Endometrial microvascular endothelial cells (primary cell): ENCODE measurements around the gene GABBR2. TPM values are rescaled to one million over a fixed set of nuclear protein-coding genes. Genes with fewer than 3 reads are reported as not detected.

Experiments used
- in situ Hi-C: cut with HindIII; loops from 2 replicates; pipeline ENCODE4 v1.10.0; 2017; ENCODE audit warnings: low sequenced_read_pairs, low pct_unique_long_range_greater_than_20kb; ENCODE audit errors: inconsistent ontology term
- total RNA-seq: library from RNA; depleted of rRNA; stranded (reverse); fragments of >200 nt; gene quantifications from one replicate; pipeline ENCODE4 v1.2.3, GENCODE V29; 2015; ENCODE audit errors: inconsistent ontology term

GABBR2 gene
- total RNA-seq, 1 donor from 2014 or later = 17.3 TPM

GRCh38 chr9:98536542-98537173, 172.1 kb downstream of the GABBR2 start:
- in situ Hi-C loops = no loop called here

- in situ Hi-C loops = no loop called here
Observed at GRCh38 chr9:98533866-98534265, 174.9 kb downstream of the GABBR2 start.

- in situ Hi-C loops = no loop called here
Observed at GRCh38 chr9:98533132-98533531, 175.6 kb downstream of the GABBR2 start.

- in situ Hi-C loops = no loop called here
Observed at GRCh38 chr9:98532574-98532973, 176.2 kb downstream of the GABBR2 start.

- in situ Hi-C loops = no loop called here
Observed at GRCh38 chr9:98532147-98532546, 176.6 kb downstream of the GABBR2 start.

- in situ Hi-C loops = no loop called here
Observed at GRCh38 chr9:98530806-98531386, 177.8 kb downstream of the GABBR2 start.

- in situ Hi-C loops = no loop called here
Observed at GRCh38 chr9:98530275-98530674, 178.5 kb downstream of the GABBR2 start.

GRCh38 chr9:98529841-98530240, 178.9 kb downstream of the GABBR2 start:
- in situ Hi-C loops = no loop called here

GRCh38 chr9:98523231-98523901, 185.4 kb downstream of the GABBR2 start:
- in situ Hi-C loops = no loop called here

- in situ Hi-C loops = no loop called here
Observed at GRCh38 chr9:98522487-98522886, 186.2 kb downstream of the GABBR2 start.

GRCh38 chr9:98521141-98521540, 187.6 kb downstream of the GABBR2 start:
- in situ Hi-C loops = no loop called here

GRCh38 chr9:98520221-98520960, 188.3 kb downstream of the GABBR2 start:
- in situ Hi-C loops = no loop called here

- in situ Hi-C loops = no loop called here
Observed at GRCh38 chr9:98519641-98520040, 189.1 kb downstream of the GABBR2 start.

GRCh38 chr9:98518556-98518955, 190.2 kb downstream of the GABBR2 start:
- in situ Hi-C loops = no loop called here

- in situ Hi-C loops = no loop called here
Observed at GRCh38 chr9:98517761-98518160, 191.0 kb downstream of the GABBR2 start.

- in situ Hi-C loops = no loop called here
Observed at GRCh38 chr9:98516897-98517503, 191.7 kb downstream of the GABBR2 start.

- in situ Hi-C loops = no loop called here
Observed at GRCh38 chr9:98516205-98516896, 192.4 kb downstream of the GABBR2 start.

GRCh38 chr9:98515506-98516204, 193.1 kb downstream of the GABBR2 start:
- in situ Hi-C loops = no loop called here
